Transverse colon (tissue), 4 donors: ENCODE results near the gene GBP6.

ENCODE experiments used
- EP300 ChIP-seq: sonication (generic); formaldehyde crosslinking; IDR thresholded peaks from one replicate; pipeline ENCODE4 v1.6.1; 2017; ENCODE audit warnings: antibody characterized with exemption, low read depth
- POLR2A ChIP-seq: fragments of 450-650 bp; IDR thresholded peaks from one replicate; pipeline ENCODE4 v1.6.1; 2016; ENCODE audit warnings: antibody characterized with exemption, mild to moderate bottlenecking, moderate library complexity
- POLR2AphosphoS5 ChIP-seq, 3 donors: sonication (generic); formaldehyde crosslinking; IDR thresholded peaks; one replicate each; pipeline ENCODE4 v1.6.1; 2016; ENCODE audit warnings: antibody characterized with exemption in 3 of 3
- TF ChIP-seq, protein P1 (sequence below), 5 experiments: fragments of 200-600 bp in 3 of 5; fragments of 450-650 bp in 2 of 5; sonication (generic) in 3 of 5; IDR thresholded peaks; 1 replicate in 2 of 5; 2 replicates in 3 of 5; pipeline ENCODE4 v1.5.1; 2016 to 2017; ENCODE audit warnings: antibody characterized with exemption in 5 of 5, inconsistent platforms in 3 of 5, mild to moderate bottlenecking in 2 of 5, moderate library complexity in 1 of 5

- TF ChIP-seq, protein P1, sequence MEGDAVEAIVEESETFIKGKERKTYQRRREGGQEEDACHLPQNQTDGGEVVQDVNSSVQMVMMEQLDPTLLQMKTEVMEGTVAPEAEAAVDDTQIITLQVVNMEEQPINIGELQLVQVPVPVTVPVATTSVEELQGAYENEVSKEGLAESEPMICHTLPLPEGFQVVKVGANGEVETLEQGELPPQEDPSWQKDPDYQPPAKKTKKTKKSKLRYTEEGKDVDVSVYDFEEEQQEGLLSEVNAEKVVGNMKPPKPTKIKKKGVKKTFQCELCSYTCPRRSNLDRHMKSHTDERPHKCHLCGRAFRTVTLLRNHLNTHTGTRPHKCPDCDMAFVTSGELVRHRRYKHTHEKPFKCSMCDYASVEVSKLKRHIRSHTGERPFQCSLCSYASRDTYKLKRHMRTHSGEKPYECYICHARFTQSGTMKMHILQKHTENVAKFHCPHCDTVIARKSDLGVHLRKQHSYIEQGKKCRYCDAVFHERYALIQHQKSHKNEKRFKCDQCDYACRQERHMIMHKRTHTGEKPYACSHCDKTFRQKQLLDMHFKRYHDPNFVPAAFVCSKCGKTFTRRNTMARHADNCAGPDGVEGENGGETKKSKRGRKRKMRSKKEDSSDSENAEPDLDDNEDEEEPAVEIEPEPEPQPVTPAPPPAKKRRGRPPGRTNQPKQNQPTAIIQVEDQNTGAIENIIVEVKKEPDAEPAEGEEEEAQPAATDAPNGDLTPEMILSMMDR (IDR thresholded peaks at IDR 0.05): no peak
- TF ChIP-seq POLR2A (no peak), EP300 (no peak), POLR2AphosphoS5 (IDR thresholded peaks at IDR 0.05) (no peak)
Observed at GRCh38 chr1:89425056-89425455, 61.2 kb downstream of the GBP6 start.
